H9 (cell line): ENCODE measurements around the gene SLC9A7. TPM values are rescaled to one million over a fixed set of nuclear protein-coding genes. Genes with fewer than 3 reads are reported as not detected.

ENCODE experiments used
- DNase-seq: peaks from one replicate; pipeline ENCODE4 v3.0.0-alpha.2; 2017
- H2AFZ ChIP-seq: one replicate; pipeline ENCODE4 v1.6.1; 2013; ENCODE audit warnings: mild to moderate bottlenecking, low read length, control low read depth, moderate library complexity
- H2AK5ac ChIP-seq: 2 replicates; pipeline ENCODE4 v1.6.1; 2013; ENCODE audit warnings: low read length, control low read depth, mixed read lengths; ENCODE audit not compliant: insufficient read length
- H2BK120ac ChIP-seq: one replicate; pipeline ENCODE4 v1.6.1; 2013; ENCODE audit warnings: low read depth, mild to moderate bottlenecking, low read length, control low read depth, inconsistent platforms; ENCODE audit not compliant: poor library complexity, severe bottlenecking
- H2BK12ac ChIP-seq: 2 replicates; pipeline ENCODE4 v1.6.1; 2013; ENCODE audit warnings: low read length, control low read depth, mixed read lengths, low read depth; ENCODE audit not compliant: insufficient read length
- H2BK15ac ChIP-seq: 2 replicates; pipeline ENCODE4 v1.6.1; 2013; ENCODE audit warnings: low read depth, low read length, control low read depth
- H2BK20ac ChIP-seq: one replicate; pipeline ENCODE4 v1.6.1; 2013; ENCODE audit warnings: low read depth, mild to moderate bottlenecking, low read length, control low read depth, inconsistent platforms; ENCODE audit not compliant: poor library complexity, severe bottlenecking
- H2BK5ac ChIP-seq: 2 replicates; pipeline ENCODE4 v1.6.1; 2013; ENCODE audit warnings: low read length, control low read depth, mixed read lengths; ENCODE audit not compliant: insufficient read length
- H3K14ac ChIP-seq: 2 replicates; pipeline ENCODE4 v1.6.1; 2013; ENCODE audit warnings: low read length, control low read depth; ENCODE audit not compliant: insufficient read depth
- H3K18ac ChIP-seq: 2 replicates; pipeline ENCODE4 v1.6.1; 2013; ENCODE audit warnings: low read depth, mild to moderate bottlenecking, mixed read lengths, low read length, control low read depth; ENCODE audit not compliant: insufficient read length
- H3K23ac ChIP-seq: 2 replicates; pipeline ENCODE4 v1.6.1; 2013; ENCODE audit warnings: low read length, control low read depth, mixed read lengths, low read depth; ENCODE audit not compliant: insufficient read length
- H3K23me2 ChIP-seq: 2 replicates; pipeline ENCODE4 v1.6.1; 2013; ENCODE audit warnings: low read depth, mild to moderate bottlenecking, mixed read lengths, low read length, control low read depth; ENCODE audit not compliant: insufficient read length, poor library complexity, severe bottlenecking
- H3K27ac ChIP-seq: 2 replicates; pipeline ENCODE4 v1.5.1; 2013; ENCODE audit warnings: low read length, control low read depth, mixed read lengths, low read depth; ENCODE audit not compliant: insufficient read length
- H3K27me3 ChIP-seq: 2 replicates; pipeline ENCODE4 v1.6.1; 2013; ENCODE audit warnings: low read length, control low read depth, inconsistent platforms; ENCODE audit not compliant: insufficient read depth
- H3K4ac ChIP-seq: 2 replicates; pipeline ENCODE4 v1.6.1; 2013; ENCODE audit warnings: low read depth, mild to moderate bottlenecking, control low read depth, inconsistent platforms, low read length, moderate library complexity
- H3K4me1 ChIP-seq: 2 replicates; pipeline ENCODE4 v1.6.1; 2013; ENCODE audit warnings: low read length, control low read depth, inconsistent platforms; ENCODE audit not compliant: insufficient read depth
- H3K4me2 ChIP-seq: 2 replicates; pipeline ENCODE4 v1.6.1; 2013; ENCODE audit warnings: low read length, control low read depth, mixed read lengths; ENCODE audit not compliant: insufficient read length, insufficient read depth
- H3K56ac ChIP-seq: 2 replicates; pipeline ENCODE4 v1.6.1; 2013; ENCODE audit warnings: low read depth, mild to moderate bottlenecking, mixed read lengths, low read length, control low read depth; ENCODE audit not compliant: insufficient read length
- H3K79me1 ChIP-seq: 2 replicates; pipeline ENCODE4 v1.6.1; 2013; ENCODE audit warnings: low read depth, mild to moderate bottlenecking, moderate library complexity, low read length, control low read depth, inconsistent platforms; ENCODE audit not compliant: insufficient read depth, poor library complexity, severe bottlenecking
- H3K79me2 ChIP-seq: 2 replicates; pipeline ENCODE4 v1.6.1; 2013; ENCODE audit warnings: low read length, control low read depth, inconsistent platforms; ENCODE audit not compliant: insufficient read depth
- H3K9ac ChIP-seq: 2 replicates; pipeline ENCODE4 v1.6.1; 2013; ENCODE audit warnings: low read length, control low read depth, mixed read lengths; ENCODE audit not compliant: insufficient read length; ENCODE audit errors: extremely low read depth
- H3K9me3 ChIP-seq: one replicate; pipeline ENCODE4 v1.6.1; 2013; ENCODE audit warnings: low read depth, low read length, inconsistent platforms; ENCODE audit not compliant: control insufficient read depth
- H3T11ph ChIP-seq: one replicate; pipeline ENCODE4 v1.6.1; 2013; ENCODE audit warnings: mild to moderate bottlenecking, low read length, control low read depth, inconsistent platforms
- H4K20me1 ChIP-seq: one replicate; pipeline ENCODE4 v1.6.1; 2013; ENCODE audit not compliant: control insufficient read depth, insufficient read length, insufficient read depth
- H4K5ac ChIP-seq: 2 replicates; pipeline ENCODE4 v1.6.1; 2013; ENCODE audit warnings: low read depth, mild to moderate bottlenecking, mixed read lengths, low read length, control low read depth; ENCODE audit not compliant: insufficient read length
- H4K8ac ChIP-seq: replicated peaks from 2 replicates; pipeline ENCODE4 v1.6.1; 2013; ENCODE audit warnings: low read length, control low read depth, mixed read lengths, low read depth; ENCODE audit not compliant: insufficient read length
- H4K91ac ChIP-seq: 2 replicates; pipeline ENCODE4 v1.6.1; 2013; ENCODE audit warnings: low read depth, mild to moderate bottlenecking, moderate library complexity, mixed read lengths, low read length, control low read depth; ENCODE audit not compliant: insufficient read length
- H3K27ac Mint-ChIP-seq, 3 experiments: 2 replicates in 2 of 3; 3 replicates in 1 of 3; pipeline ENCODE4 v1.8.0; 2020 to 2021; ENCODE audit warnings: mixed read lengths in 3 of 3, mild to moderate bottlenecking in 1 of 3, moderate library complexity in 1 of 3
- H3K27me3 Mint-ChIP-seq: 2 replicates; pipeline ENCODE4 v1.8.0; 2021; ENCODE audit warnings: low read depth, mild to moderate bottlenecking, moderate library complexity, mixed read lengths
- H3K36me3 Mint-ChIP-seq, 3 experiments: 2 replicates in 2 of 3; 3 replicates in 1 of 3; pipeline ENCODE4 v1.8.0; 2020 to 2021; ENCODE audit warnings: low read depth in 3 of 3, mixed read lengths in 3 of 3; ENCODE audit not compliant: insufficient read depth in 1 of 3
- H3K4me1 Mint-ChIP-seq, 2 experiments: 2 replicates each; pipeline ENCODE4 v1.8.0; 2020; ENCODE audit warnings: mixed read lengths in 2 of 2
- H3K4me3 Mint-ChIP-seq, 2 experiments: 2 replicates in 1 of 2; 3 replicates in 1 of 2; pipeline ENCODE4 v1.8.0; 2020 to 2021; ENCODE audit warnings: mild to moderate bottlenecking in 2 of 2, mixed read lengths in 2 of 2, moderate library complexity in 1 of 2
- H3K9me3 Mint-ChIP-seq, 2 experiments: 2 replicates in 1 of 2; 3 replicates in 1 of 2; pipeline ENCODE4 v1.8.0; 2020; ENCODE audit warnings: mild to moderate bottlenecking in 2 of 2, mixed read lengths in 2 of 2, moderate library complexity in 1 of 2
- WGBS: extraction: QIAGEN DNeasy Blood & Tissue Kit; methylation state at CpG from one replicate; pipeline ENCODE4 v1.1.7; 2013; ENCODE audit warnings: missing lambda C conversion rate, low lambda C conversion rate, mixed read lengths; ENCODE audit not compliant: insufficient read length; ENCODE audit errors: extremely low coverage; 5-methylcytosine and 5-hydroxymethylcytosine counted together
- total RNA-seq: library from RNA; stranded (reverse); gene quantifications from 2 replicates; pipeline ENCODE4 v1.2.1, GENCODE V29; 2021
- TF ChIP-seq, protein P1 (sequence below): fragments of 200-600 bp; sonication (generic); conservative IDR thresholded peaks from 3 replicates; pipeline ENCODE4 v1.8.0; 2021; ENCODE audit warnings: antibody characterized with exemption, mild to moderate bottlenecking

Gene SLC9A7
- total RNA-seq, 1 experiment from 2014 or later: 5.9 TPM

DNA sequence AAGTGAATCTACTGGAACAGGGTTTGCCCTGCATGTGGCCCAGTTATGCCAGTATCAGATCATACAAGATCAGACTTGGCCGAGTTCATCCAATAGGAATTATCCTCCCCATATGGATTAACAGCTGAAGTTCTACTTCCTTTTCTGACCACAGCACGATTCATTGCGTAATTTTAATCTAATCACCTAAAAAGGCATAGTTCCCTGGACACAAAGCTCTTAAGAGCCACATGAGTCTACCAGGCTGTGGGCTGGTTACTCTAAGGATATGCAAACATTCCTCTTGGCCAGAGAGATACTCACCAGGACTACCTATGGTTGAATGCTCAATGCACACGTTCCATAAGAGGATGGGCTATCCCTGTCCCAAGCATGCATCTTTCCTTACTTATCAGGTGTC is 138.4 kb downstream of the SLC9A7 start:
- H3K23ac ChIP-seq: no peak overlapping the region
- H3K56ac ChIP-seq: no peak overlapping the region
- no peak overlapping the region for H3K9ac ChIP-seq
- H3K18ac ChIP-seq: no peak overlapping the region
- no peak overlapping the region for H2BK15ac ChIP-seq
- H3T11ph ChIP-seq: no peak overlapping the region
- H3K9me3 ChIP-seq: peaks cover 17% of the 10 kb centered on the region
- no peak overlapping the region for H2BK5ac ChIP-seq
- no peaks in the 10 kb centered on the region for H3K23me2 ChIP-seq
- no peaks in the 10 kb centered on the region; the same call in 1 of the 2 replicates for H3K27me3 ChIP-seq
- no peak overlapping the region for H3K4me2 ChIP-seq
- no peak overlapping the region for H3K4me3 Mint-ChIP-seq
- H3K27me3 Mint-ChIP-seq: no peaks in the 10 kb centered on the region
- no peak overlapping the region for H4K5ac ChIP-seq
- H2AK5ac ChIP-seq: no peak overlapping the region
- peaks cover 33 to 37% (median 37%) of the 10 kb centered on the region in 3 experiments for H3K36me3 Mint-ChIP-seq
- no peak for DNase-seq
- no peak overlapping the region for H4K8ac ChIP-seq
- peaks cover 67 to 73% of the 10 kb centered on the region in 2 experiments for H3K9me3 Mint-ChIP-seq
- no peak overlapping the region for H2BK20ac ChIP-seq
- WGBS: no CpG with 5 or more reads among the region's 4 CpGs
- no peak overlapping the region for H2BK12ac ChIP-seq
- H3K27ac ChIP-seq: no peak overlapping the region
- H3K79me1 ChIP-seq: no peaks in the 10 kb centered on the region
- no peaks in the 10 kb centered on the region for H4K20me1 ChIP-seq
- no peak overlapping the region for H2AFZ ChIP-seq
- peaks cover 3 to 19% of the 10 kb centered on the region in 2 experiments for H3K4me1 Mint-ChIP-seq
- H3K4ac ChIP-seq: no peak overlapping the region
- H3K27ac Mint-ChIP-seq: no peak overlapping the region
- no peak overlapping the region for H2BK120ac ChIP-seq
- H4K91ac ChIP-seq: no peak overlapping the region
- no peaks in the 10 kb centered on the region for H3K79me2 ChIP-seq
- H3K14ac ChIP-seq: no peak overlapping the region
- TF ChIP-seq, protein P1, sequence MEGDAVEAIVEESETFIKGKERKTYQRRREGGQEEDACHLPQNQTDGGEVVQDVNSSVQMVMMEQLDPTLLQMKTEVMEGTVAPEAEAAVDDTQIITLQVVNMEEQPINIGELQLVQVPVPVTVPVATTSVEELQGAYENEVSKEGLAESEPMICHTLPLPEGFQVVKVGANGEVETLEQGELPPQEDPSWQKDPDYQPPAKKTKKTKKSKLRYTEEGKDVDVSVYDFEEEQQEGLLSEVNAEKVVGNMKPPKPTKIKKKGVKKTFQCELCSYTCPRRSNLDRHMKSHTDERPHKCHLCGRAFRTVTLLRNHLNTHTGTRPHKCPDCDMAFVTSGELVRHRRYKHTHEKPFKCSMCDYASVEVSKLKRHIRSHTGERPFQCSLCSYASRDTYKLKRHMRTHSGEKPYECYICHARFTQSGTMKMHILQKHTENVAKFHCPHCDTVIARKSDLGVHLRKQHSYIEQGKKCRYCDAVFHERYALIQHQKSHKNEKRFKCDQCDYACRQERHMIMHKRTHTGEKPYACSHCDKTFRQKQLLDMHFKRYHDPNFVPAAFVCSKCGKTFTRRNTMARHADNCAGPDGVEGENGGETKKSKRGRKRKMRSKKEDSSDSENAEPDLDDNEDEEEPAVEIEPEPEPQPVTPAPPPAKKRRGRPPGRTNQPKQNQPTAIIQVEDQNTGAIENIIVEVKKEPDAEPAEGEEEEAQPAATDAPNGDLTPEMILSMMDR: no peak
- H3K4me1 ChIP-seq: no peaks in the 10 kb centered on the region
